A549 (cell line): ENCODE measurements around the gene NDUFAF2.

Source experiments
- BHLHE40 ChIP-seq: IDR thresholded peaks from 2 replicates; pipeline ENCODE4 v1.6.1; 2012; ENCODE audit warnings: low read depth, low read length, inconsistent platforms
- MAZ ChIP-seq: fragments of 150-350 bp; IDR thresholded peaks from 2 replicates; pipeline ENCODE4 v1.6.1; 2014; ENCODE audit warnings: antibody characterized with exemption, low read depth, low read length, borderline replicate concordance
- RAD21 ChIP-seq, 2 experiments: fragments of >200 bp in 1 of 2; sonication (Bioruptor Twin) in 1 of 2; formaldehyde crosslinking in 1 of 2; IDR thresholded peaks in 1 of 2; conservative IDR thresholded peaks in 1 of 2; 2 replicates in 1 of 2; 3 replicates in 1 of 2; pipeline ENCODE4 v1.6.1; 2012 to 2018; ENCODE audit warnings: inconsistent platforms in 1 of 2
- RCOR1 ChIP-seq: fragments of 150-350 bp; IDR thresholded peaks from 2 replicates; pipeline ENCODE4 v1.6.1; 2014; ENCODE audit warnings: antibody characterized with exemption, low read length, low read depth
- SREBF2 ChIP-seq: fragments of 450-650 bp; IDR thresholded peaks from 2 replicates; pipeline ENCODE4 v1.6.1; 2014; ENCODE audit warnings: mild to moderate bottlenecking, moderate library complexity
- TF ChIP-seq, protein P1 (sequence below): fragments of >200 bp; sonication (Bioruptor Twin); formaldehyde crosslinking; IDR thresholded peaks from 3 replicates; pipeline ENCODE4 v1.5.1; 2016
- TF ChIP-seq, protein P2 (sequence below): fragments of 200-600 bp; sonication (generic); IDR thresholded peaks from 2 replicates; pipeline ENCODE4 v1.6.1; 2016; ENCODE audit warnings: antibody characterized with exemption, mild to moderate bottlenecking, moderate library complexity

DNA sequence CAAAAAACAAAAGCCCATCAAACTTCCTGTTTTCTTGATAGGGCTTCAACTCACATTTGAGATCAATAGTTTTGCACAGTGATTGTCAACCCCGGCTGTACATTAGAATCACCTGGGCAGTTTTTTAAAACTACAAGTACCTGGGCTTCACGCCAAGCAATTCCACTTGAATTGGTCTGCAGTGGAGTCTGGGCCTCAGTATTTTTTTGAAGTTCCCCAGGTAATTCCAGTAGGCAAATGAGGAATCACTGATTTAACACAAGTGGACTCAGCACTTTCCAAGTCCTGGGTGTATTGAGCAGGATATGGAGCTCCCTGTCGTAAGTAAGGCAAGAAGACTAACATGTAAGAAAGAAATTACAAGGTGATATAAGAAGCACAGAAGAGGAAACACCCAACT, 232.1 kb downstream of the NDUFAF2 start:
- TF ChIP-seq, protein P1, sequence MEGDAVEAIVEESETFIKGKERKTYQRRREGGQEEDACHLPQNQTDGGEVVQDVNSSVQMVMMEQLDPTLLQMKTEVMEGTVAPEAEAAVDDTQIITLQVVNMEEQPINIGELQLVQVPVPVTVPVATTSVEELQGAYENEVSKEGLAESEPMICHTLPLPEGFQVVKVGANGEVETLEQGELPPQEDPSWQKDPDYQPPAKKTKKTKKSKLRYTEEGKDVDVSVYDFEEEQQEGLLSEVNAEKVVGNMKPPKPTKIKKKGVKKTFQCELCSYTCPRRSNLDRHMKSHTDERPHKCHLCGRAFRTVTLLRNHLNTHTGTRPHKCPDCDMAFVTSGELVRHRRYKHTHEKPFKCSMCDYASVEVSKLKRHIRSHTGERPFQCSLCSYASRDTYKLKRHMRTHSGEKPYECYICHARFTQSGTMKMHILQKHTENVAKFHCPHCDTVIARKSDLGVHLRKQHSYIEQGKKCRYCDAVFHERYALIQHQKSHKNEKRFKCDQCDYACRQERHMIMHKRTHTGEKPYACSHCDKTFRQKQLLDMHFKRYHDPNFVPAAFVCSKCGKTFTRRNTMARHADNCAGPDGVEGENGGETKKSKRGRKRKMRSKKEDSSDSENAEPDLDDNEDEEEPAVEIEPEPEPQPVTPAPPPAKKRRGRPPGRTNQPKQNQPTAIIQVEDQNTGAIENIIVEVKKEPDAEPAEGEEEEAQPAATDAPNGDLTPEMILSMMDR = no peak
- TF ChIP-seq BHLHE40 (no peak), RAD21 (conservative IDR thresholded peaks at IDR 0.05 in 1 of 2, IDR thresholded peaks at IDR 0.05 in 1 of 2) (no peak), RCOR1 (no peak), SREBF2 (no peak), MAZ (no peak)
- TF ChIP-seq, protein P2, sequence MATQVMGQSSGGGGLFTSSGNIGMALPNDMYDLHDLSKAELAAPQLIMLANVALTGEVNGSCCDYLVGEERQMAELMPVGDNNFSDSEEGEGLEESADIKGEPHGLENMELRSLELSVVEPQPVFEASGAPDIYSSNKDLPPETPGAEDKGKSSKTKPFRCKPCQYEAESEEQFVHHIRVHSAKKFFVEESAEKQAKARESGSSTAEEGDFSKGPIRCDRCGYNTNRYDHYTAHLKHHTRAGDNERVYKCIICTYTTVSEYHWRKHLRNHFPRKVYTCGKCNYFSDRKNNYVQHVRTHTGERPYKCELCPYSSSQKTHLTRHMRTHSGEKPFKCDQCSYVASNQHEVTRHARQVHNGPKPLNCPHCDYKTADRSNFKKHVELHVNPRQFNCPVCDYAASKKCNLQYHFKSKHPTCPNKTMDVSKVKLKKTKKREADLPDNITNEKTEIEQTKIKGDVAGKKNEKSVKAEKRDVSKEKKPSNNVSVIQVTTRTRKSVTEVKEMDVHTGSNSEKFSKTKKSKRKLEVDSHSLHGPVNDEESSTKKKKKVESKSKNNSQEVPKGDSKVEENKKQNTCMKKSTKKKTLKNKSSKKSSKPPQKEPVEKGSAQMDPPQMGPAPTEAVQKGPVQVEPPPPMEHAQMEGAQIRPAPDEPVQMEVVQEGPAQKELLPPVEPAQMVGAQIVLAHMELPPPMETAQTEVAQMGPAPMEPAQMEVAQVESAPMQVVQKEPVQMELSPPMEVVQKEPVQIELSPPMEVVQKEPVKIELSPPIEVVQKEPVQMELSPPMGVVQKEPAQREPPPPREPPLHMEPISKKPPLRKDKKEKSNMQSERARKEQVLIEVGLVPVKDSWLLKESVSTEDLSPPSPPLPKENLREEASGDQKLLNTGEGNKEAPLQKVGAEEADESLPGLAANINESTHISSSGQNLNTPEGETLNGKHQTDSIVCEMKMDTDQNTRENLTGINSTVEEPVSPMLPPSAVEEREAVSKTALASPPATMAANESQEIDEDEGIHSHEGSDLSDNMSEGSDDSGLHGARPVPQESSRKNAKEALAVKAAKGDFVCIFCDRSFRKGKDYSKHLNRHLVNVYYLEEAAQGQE = no peak
